ENCODE results near the gene GREM2.

Gene GREM2

DNA sequence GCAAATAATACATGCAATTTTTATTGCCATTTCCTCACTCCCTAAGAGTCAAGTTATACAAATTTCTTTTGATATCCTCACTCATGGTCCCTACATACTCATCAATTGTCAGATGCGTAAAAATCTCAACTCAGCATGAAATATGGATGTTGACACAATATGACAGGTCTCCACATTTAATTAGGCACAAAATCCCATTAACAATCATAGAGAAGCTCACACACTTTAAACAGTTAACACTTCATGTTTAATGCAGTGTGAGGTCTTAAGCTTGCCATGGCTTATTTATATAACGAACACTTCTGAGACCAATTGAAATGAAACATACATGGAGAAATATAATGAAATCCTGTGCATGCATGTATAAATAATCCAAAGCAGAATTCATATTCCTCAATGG lies 58.6 kb downstream of the GREM2 start:
- in situ Hi-C loops (cut with HindIII; ENCODE audit: low sequenced_read_pairs): no loop called here
- TF ChIP-seq CTCF (IDR thresholded peaks at IDR 0.05; ENCODE audit: low read depth, low read length): no peak
- H3K4me3 ChIP-seq (ENCODE audit: low read depth, low read length): no peak overlapping the region
- DNase-seq (ENCODE audit: low read depth, low spot score): no peak

GRCh38 chr1:240539769-240540414 lies 72.1 kb downstream of the GREM2 start:
- H3K4me3 ChIP-seq (ENCODE audit: low read depth, low read length): no peak overlapping the region
- TF ChIP-seq CTCF (IDR thresholded peaks at IDR 0.05; ENCODE audit: low read depth, low read length): no peak
- DNase-seq (ENCODE audit: low read depth, low spot score): no peak
- in situ Hi-C loops (cut with HindIII; ENCODE audit: low sequenced_read_pairs): no loop called here

GRCh38 chr1:240538776-240539430 lies 73.1 kb downstream of the GREM2 start:
- no peak for DNase-seq (ENCODE audit: low read depth, low spot score)
- no peak for TF ChIP-seq CTCF (IDR thresholded peaks at IDR 0.05; ENCODE audit: low read depth, low read length)
- in situ Hi-C loops (cut with HindIII; ENCODE audit: low sequenced_read_pairs): no loop called here

GRCh38 chr1:240533154-240533780 lies 78.7 kb downstream of the GREM2 start:
- in situ Hi-C loops (cut with HindIII; ENCODE audit: low sequenced_read_pairs): no loop called here
- TF ChIP-seq CTCF (IDR thresholded peaks at IDR 0.05; ENCODE audit: low read depth, low read length): no peak
- no peak overlapping the region for H3K4me3 ChIP-seq (ENCODE audit: low read depth, low read length)
- DNase-seq (ENCODE audit: low read depth, low spot score): no peak

More at GRCh38 chr1:240538776-240539430, 73.1 kb downstream of the GREM2 start:
- H3K4me3 ChIP-seq (ENCODE audit: low read depth, low read length): no peak overlapping the region

GRCh38 chr1:240528591-240528990 lies 83.4 kb downstream of the GREM2 start:
- no peak overlapping the region for H3K4me3 ChIP-seq (ENCODE audit: low read depth, low read length)
- TF ChIP-seq CTCF (IDR thresholded peaks at IDR 0.05; ENCODE audit: low read depth, low read length): no peak
- in situ Hi-C loops (cut with HindIII; ENCODE audit: low sequenced_read_pairs): no loop called here
- no peak for DNase-seq (ENCODE audit: low read depth, low spot score)

GRCh38 chr1:240527086-240527485 lies 84.9 kb downstream of the GREM2 start:
- in situ Hi-C loops (cut with HindIII; ENCODE audit: low sequenced_read_pairs): no loop called here
- H3K4me3 ChIP-seq (ENCODE audit: low read depth, low read length): no peak overlapping the region
- no peak for TF ChIP-seq CTCF (IDR thresholded peaks at IDR 0.05; ENCODE audit: low read depth, low read length)
- no peak for DNase-seq (ENCODE audit: low read depth, low spot score)

Measured in astrocyte of the spinal cord (primary cell).